Activated T-cell treated with anti-CD3 and anti-CD28 coated beads, Interleukin-2, amount 50 U/mL, for 48 hours (primary cell): ENCODE results near the gene CLEC1A.

Experiments
- DNase-seq, 2 experiments: peaks; one replicate each; pipeline ENCODE4 v3.0.0-alpha.2; 2020

Gene CLEC1A

DNA sequence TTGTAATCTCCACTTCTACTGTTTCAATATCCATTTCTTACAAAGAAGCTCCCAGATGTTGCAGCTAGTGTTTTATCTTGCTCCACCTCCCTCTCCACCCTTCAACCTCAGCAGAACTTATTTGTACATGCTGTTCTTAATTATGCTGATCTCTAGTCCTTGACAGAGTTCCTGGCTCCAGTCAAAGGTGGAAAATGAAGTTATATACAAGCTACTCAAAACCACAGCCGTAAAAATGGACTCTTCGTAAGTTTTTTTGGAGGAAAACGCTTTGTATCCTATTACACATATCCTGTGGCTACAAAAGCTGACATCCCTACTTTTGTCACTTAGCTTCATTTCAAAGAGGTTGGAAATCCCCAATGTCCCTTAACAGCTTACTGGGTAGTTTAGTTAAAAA lies 1.3 kb downstream of the CLEC1A start:
- no peak for DNase-seq

GRCh38 chr12:10095971-10096370 lies 2.8 kb downstream of the CLEC1A start:
- DNase-seq = no peak

GRCh38 chr12:10094646-10095395 lies 4.0 kb downstream of the CLEC1A start:
- no peak for DNase-seq

DNA sequence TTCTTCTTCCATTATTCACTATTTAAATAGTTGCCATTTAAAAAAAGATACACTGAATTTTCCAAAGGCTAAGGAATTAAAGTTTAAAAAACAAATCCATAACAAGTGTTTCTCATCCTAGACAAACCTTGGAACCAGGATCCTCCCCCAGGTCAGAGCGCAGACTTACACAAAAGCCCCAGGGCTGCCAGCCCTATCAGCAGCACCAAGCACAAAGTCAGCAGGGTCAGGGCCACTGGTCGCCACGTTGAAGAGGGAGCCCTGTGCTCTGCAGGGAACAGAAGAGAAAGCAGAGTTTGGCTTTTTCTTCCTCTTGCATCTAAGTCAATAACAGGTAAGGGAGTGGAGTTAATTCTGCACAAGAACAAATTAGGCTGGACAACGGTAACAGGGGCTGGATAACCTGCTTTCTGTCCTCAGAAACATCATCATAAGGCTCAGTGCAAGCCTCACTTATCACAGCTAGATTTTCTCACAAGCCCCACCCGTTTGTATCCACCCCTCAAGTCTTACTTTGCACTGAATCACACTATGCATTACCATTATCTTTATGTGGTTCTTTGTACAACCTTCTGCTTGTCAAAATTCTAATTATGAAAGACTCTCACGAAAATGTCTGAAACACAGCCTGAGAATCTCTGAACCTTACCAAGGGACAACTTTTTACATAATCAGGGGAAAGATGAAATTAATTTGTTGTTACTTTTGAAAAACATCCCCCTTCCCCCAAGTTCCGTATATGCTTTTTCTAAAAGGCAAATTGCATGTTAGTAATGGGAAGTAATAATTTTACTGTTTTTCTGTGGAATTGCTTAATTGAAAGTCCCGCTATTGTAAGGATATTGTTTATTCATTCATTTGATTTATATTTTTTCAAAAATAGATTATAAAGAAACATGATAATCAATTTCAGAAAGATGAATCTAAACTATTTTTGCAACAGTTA lies 9.6 kb downstream of the CLEC1A start:
- DNase-seq = no peak

- DNase-seq = no peak
Measured at GRCh38 chr12:10088031-10088430, 10.8 kb downstream of the CLEC1A start.

DNA sequence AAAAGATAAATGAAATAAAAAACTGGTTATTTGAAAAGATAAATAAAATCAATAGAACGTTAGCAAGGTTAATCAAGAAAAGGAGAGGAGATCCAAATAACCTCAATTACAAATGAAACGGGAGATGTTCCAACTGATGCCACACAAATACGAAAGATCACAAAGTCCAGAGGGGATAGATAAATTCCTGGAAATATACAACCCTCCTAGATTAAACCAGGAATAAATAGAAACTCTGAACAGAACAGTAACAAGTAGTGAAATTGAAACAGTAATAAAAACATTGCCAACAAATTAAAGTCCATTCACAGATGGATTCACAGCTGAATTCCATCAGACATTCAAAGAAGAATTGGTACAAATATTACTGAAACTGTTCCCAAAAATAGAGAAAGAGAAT lies 12.4 kb downstream of the CLEC1A start:
- DNase-seq = no peak

- DNase-seq = no peak
Measured at GRCh38 chr12:10084733-10085132, 14.1 kb downstream of the CLEC1A start.

DNA sequence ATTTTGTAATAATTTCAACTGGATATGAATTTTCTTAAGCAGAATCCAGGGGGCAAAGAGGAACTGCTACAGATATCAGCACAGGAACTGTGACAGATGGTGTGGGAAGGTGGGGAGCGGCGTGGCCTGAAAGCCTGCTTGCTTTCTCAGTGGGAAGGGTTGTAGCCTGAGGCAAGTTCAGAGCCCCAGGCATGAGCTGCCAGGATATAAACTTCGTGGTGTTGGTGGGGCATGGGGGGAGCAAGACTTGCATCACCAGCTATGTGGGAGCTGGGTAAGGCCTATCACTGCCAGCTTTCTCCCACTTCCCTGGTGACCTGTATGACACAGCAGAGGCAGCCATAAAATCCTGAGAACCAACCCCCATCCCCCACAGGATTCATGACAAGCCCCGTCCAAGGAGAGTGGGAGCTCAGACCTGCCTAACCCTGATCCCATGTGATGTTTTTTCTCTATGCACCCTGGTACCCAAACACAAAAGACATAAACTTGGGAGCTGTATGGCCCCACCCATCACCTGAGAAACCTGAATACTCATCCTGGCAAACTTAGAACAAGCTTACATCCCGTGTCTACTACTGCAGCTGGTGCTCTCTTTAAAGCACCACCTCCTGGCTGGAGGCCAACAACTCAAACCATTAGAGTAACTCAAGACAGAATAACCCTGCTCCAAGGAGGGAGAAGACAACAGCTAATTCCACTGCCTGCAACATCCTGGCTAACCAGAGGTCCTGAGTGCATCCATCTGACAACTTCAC lies 16.5 kb downstream of the CLEC1A start:
- DNase-seq = no peak

DNA sequence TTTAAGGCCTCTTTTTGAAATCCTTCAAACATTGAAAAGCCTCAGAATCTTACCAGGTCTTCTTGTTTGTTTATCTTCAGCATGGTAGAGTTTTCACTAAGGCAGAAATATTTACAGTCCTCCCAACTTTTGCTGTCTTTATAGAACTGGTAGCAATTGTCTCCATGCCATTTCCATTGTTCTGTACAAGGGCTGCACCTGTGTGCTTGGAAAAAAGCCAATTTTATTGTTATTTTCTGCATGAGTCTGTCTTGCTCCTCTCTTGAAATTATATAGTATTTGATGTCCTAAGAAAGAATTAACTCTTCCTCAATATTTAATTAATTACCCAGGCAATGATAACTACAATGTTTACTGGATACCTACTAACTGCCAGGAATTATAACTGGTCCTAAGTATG lies 23.3 kb downstream of the CLEC1A start:
- DNase-seq = no peak

GRCh38 chr12:10073261-10073660 lies 25.5 kb downstream of the CLEC1A start:
- no peak for DNase-seq

DNA sequence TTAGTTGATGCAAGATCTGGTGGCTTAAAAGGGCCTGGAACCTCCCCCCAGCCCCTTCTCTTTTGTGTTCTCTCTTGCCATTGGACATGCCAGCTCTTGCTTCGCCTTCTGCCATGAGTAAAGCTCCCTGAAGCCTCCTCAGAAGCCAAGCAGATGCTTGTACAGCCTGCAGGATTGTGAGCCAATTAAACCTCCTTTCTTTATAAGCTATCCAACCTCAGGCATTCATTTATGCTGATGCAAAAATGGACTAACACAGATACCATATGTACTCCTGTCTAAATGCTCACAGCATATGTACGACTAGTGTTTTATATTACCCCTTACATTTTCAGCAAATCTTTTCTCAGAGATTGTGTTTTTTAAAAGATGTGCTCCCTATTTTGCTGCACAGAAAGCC lies 26.7 kb downstream of the CLEC1A start:
- DNase-seq = no peak

DNA sequence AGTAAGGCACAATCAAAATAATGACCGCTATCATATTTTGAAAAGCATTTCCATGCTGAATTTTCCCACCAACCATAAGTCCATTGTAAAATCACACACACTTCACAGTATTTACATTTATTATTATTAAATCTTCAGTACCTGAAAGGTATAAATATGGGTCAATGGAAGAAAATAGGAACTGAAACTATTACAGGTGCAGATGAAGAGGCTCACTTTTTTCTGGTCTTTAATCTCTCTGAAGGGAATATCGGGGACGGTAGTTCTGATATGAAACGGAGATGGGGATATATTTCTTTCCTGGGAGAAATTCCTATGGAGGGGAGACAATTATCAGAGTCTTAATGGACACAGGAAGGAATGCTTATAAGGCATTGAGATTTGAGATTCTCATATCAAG lies 28.4 kb downstream of the CLEC1A start:
- no peak for DNase-seq

- no peak for DNase-seq
Measured at GRCh38 chr12:10069976-10070375, 28.8 kb downstream of the CLEC1A start.

DNA sequence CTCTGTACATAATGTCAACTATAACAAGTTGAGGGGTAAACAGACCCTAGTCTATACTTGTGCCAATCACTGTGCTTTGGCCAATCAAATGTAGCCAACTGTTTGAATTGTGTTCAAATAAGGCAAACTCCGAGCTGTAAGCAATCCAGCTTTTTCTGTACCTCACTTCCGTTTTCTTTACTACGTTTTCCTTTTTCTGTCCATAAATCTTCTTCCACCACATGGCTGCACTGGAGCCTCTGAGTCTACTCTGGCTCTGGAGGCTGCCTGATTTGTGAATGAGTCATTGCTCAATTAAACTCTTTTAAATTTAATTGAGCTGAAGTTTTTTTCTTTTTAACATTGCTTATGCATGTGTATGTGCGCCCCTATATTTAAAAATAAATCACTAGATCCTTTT lies 29.7 kb downstream of the CLEC1A start:
- DNase-seq = no peak

DNA sequence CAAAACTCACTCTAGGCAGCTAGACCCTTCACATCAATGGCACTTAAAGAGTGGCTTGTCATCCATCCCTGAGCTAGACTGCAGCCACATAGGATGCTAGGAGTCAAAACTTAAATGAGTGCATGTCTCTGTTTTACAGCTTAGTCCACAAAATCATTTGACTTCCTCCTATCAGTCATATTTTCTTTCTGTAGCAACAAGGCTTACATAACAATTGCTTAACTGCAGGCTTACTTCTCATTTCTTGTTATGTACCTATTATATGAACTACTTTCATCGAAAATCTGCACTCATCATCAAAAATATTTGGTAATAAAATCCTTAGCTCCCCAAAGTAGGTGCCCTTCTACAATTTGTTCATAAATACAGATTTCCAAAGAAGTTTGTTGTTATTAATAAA lies 30.1 kb downstream of the CLEC1A start:
- no peak for DNase-seq

DNA sequence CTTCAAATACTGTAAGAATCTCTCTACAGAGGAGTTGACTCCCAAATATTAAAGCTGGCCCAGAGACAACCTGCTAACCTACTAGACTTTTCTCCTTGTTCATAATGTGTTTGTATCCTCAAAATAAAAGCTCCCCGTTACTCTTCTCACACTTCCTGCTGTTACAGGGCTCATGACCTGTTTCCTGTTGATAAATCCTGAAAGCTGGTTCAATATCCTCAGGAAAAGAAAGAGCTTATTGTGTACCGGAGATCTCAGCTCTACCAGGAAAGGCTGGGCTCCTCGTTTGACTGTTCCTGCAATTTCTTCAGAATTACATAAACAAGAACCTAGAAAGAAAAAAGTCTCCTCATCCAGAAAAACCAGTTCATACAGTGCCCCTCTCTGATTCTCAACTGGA lies 30.8 kb downstream of the CLEC1A start:
- DNase-seq = no peak

DNA sequence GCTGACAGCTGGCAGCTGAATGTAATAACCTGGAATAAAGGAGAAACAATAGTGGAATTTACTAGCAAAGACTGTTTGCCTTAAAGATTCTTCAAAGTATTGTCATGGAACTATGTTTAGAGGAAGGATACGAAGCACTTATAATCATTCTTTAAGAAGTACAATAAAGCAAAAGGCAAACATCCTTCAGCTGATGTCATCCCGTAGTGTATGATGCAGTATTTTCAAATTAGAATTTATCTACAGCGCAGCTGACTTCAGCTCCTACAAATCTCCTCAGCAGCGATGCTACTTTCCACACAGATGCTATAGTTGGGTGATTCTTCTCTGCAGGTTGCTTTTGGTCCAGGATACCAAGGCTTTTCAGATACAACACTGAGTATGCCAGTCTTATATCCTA lies 31.5 kb downstream of the CLEC1A start:
- DNase-seq = no peak

DNA sequence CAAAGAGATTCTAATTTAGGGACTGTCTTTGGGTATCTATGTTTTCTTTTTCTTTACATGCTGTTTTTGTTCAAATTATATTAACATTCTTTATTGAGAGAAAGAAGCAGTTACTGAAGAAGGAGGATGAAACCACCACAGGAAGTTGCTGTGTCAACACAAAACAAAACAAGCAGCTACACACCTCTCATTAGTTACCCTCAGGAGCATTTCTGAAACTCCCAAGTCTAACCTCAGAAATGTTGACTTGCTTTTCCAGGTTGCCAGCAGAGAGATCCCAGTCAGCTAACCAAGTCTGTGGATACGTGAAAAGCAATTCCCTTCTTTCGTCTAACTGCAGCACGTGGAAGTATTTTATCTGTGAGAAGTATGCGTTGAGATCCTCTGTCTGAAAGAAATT lies 33.5 kb downstream of the CLEC1A start:
- no peak for DNase-seq

GRCh38 chr12:10058387-10058786 lies 40.4 kb downstream of the CLEC1A start:
- no peak for DNase-seq

DNA sequence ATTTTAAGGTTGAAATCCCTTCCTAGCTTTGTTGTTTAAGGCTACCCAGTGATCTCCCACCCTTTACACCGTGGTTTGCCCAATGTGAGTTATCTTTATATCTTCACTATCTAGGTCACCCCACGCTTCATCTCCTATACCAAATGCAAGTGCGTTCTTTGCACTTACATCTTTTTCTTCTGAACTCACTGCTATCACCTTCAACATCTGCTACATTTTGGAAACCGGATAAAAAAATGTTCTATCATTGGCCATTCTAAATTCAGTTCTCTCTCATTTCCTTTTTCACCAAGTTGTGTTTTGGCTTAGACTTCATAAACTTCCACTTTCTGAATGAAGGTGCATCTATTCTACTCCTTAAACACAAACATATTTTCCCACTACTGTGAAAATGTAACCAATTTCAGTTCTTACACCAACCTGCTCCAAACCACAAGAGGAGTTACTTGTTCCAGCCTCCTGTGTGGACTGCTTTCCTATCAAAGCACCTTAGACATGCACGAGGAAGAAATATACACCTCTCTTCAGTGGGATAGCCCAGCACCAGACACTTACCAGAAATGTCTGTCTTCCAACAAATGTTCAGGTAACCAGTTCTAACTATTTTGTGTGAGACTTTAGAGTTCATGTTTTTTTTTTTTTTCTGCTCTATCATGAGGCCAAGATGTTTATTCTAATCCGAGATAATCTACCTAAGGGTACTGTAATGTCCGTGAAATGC lies 46.4 kb downstream of the CLEC1A start:
- DNase-seq = no peak

- no peak for DNase-seq
Measured at GRCh38 chr12:10048526-10048925, 50.3 kb downstream of the CLEC1A start.

DNA sequence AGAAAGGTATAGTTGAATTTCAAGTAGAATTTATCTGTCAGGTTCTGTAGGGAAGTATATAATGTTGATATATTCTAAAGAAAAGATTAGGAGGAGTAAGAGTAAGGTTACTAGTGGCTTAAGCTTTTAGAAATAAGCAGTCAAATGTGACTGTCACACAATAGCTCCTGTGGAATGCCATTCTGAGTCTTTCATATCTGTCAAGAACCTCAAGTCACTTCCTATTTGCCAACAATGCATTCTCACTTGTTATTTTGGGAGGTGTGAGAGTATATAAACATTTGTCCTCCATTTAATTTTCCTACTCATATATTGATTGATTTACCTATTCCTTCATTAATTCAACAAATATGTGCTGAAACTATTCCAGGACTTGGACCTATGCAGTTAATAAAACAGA lies 56.6 kb downstream of the CLEC1A start:
- no peak for DNase-seq
